Measurements from ENCODE around the gene FRMD4A.

DNA sequence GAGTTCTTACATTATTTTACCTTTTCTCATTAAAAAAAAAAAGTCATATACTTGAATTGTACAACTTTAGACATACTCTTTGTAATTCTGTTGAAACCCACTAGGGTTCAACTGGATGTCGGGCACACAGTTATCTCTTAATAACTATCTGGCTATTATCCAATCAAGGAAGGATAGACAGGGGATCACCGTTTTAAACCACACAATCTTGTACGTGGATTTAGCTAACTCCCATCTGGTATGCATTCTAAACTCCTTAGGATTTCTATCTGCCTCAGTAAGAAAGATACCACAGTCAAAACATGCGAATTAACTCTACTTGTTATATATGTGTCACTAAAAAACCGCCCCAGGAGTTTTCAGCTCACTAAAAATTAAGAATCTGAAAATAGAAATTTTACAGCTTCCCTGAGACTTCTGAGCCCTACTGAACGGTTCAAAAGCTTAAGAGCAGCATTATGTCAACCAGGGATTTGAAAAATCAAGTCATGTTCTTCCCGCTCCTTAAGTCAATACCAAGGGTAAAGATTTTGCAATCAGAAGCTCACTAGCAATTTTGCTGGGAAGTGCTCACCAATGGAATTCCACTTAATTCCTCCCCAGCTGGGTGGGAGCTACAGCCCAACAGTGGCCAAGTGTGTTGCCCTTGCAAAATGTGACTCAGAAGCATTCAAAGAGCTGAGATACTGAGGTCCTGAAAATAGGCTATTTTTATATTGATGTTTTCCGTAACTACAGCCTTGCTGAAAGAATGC lies 267.0 kb downstream of the FRMD4A start:
- TF ChIP-seq, protein P1, sequence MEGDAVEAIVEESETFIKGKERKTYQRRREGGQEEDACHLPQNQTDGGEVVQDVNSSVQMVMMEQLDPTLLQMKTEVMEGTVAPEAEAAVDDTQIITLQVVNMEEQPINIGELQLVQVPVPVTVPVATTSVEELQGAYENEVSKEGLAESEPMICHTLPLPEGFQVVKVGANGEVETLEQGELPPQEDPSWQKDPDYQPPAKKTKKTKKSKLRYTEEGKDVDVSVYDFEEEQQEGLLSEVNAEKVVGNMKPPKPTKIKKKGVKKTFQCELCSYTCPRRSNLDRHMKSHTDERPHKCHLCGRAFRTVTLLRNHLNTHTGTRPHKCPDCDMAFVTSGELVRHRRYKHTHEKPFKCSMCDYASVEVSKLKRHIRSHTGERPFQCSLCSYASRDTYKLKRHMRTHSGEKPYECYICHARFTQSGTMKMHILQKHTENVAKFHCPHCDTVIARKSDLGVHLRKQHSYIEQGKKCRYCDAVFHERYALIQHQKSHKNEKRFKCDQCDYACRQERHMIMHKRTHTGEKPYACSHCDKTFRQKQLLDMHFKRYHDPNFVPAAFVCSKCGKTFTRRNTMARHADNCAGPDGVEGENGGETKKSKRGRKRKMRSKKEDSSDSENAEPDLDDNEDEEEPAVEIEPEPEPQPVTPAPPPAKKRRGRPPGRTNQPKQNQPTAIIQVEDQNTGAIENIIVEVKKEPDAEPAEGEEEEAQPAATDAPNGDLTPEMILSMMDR (IDR thresholded peaks at IDR 0.05): no peak
- TF ChIP-seq POLR2A (IDR thresholded peaks at IDR 0.05): no peak
